Measurements from ENCODE around the gene LSS.

GRCh38 chr21:46151989-46152926, 76.3 kb downstream of the LSS start:
- TF ChIP-seq MAFK (IDR thresholded peaks at IDR 0.05; ENCODE audit: low read depth, low read length) (no peak), POLR2A (IDR thresholded peaks at IDR 0.05; ENCODE audit: low read depth, low read length) (no peak), FOS (IDR thresholded peaks at IDR 0.05; ENCODE audit: low read depth, low read length) (no peak), RAD21 (IDR thresholded peaks at IDR 0.05; ENCODE audit: low read length) (no peak), CTCF (conservative IDR thresholded peaks at IDR 0.05; ENCODE audit: low read depth, low read length) (no peak), SMC3 (IDR thresholded peaks at IDR 0.05; ENCODE audit: low read depth, low read length) (no peak), CEBPB (IDR thresholded peaks at IDR 0.05; ENCODE audit: low read depth, low read length) (no peak), USF2 (IDR thresholded peaks at IDR 0.05; ENCODE audit: low read depth, low read length) (no peak), RCOR1 (IDR thresholded peaks at IDR 0.05; ENCODE audit: insufficient replicate concordance, low read length) (no peak)
